ENCODE measurements around the gene PES1.

DNA sequence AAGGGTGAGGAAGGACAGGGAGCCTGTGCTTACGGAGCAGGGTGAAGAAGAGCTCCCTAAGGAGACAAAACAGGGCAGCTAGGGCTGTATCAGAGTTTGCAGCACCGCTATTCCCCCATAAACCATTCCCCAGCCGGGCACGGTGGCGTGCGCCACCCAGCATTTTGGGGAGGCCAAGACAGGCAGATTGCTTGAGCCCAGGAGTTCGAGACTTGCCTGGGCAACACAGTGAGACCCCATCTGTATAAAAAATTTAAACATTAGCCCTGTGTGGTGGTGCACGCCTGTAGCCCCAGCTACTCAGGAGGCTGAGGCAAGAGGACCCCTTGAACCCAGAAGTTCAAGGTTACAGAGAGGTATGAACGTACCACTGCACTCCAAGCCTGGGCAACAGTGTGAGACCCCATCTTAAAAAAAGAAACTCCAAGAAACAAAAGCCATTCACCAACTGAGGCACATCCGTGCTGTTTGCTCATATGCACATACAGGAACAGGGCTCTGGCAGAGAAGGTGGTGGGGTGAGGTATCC, 22.0 kb downstream of the PES1 start:
- TF ChIP-seq POLR2A (IDR thresholded peaks at IDR 0.05; ENCODE audit: borderline replicate concordance, extremely low read depth, insufficient read depth, insufficient read length) = no peak
- no peak for TF ChIP-seq YY1 (IDR thresholded peaks at IDR 0.05; ENCODE audit: extremely low read depth, insufficient replicate concordance, low read depth, low read length)
- TF ChIP-seq, protein P1, sequence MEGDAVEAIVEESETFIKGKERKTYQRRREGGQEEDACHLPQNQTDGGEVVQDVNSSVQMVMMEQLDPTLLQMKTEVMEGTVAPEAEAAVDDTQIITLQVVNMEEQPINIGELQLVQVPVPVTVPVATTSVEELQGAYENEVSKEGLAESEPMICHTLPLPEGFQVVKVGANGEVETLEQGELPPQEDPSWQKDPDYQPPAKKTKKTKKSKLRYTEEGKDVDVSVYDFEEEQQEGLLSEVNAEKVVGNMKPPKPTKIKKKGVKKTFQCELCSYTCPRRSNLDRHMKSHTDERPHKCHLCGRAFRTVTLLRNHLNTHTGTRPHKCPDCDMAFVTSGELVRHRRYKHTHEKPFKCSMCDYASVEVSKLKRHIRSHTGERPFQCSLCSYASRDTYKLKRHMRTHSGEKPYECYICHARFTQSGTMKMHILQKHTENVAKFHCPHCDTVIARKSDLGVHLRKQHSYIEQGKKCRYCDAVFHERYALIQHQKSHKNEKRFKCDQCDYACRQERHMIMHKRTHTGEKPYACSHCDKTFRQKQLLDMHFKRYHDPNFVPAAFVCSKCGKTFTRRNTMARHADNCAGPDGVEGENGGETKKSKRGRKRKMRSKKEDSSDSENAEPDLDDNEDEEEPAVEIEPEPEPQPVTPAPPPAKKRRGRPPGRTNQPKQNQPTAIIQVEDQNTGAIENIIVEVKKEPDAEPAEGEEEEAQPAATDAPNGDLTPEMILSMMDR (IDR thresholded peaks at IDR 0.05 in 2 of 3, conservative IDR thresholded peaks at IDR 0.05 in 1 of 3; ENCODE audit: borderline replicate concordance in 1 of 3, insufficient read depth in 1 of 3, low read depth in 2 of 3, low read length in 2 of 3) = no peak
- TF ChIP-seq, protein P2, sequence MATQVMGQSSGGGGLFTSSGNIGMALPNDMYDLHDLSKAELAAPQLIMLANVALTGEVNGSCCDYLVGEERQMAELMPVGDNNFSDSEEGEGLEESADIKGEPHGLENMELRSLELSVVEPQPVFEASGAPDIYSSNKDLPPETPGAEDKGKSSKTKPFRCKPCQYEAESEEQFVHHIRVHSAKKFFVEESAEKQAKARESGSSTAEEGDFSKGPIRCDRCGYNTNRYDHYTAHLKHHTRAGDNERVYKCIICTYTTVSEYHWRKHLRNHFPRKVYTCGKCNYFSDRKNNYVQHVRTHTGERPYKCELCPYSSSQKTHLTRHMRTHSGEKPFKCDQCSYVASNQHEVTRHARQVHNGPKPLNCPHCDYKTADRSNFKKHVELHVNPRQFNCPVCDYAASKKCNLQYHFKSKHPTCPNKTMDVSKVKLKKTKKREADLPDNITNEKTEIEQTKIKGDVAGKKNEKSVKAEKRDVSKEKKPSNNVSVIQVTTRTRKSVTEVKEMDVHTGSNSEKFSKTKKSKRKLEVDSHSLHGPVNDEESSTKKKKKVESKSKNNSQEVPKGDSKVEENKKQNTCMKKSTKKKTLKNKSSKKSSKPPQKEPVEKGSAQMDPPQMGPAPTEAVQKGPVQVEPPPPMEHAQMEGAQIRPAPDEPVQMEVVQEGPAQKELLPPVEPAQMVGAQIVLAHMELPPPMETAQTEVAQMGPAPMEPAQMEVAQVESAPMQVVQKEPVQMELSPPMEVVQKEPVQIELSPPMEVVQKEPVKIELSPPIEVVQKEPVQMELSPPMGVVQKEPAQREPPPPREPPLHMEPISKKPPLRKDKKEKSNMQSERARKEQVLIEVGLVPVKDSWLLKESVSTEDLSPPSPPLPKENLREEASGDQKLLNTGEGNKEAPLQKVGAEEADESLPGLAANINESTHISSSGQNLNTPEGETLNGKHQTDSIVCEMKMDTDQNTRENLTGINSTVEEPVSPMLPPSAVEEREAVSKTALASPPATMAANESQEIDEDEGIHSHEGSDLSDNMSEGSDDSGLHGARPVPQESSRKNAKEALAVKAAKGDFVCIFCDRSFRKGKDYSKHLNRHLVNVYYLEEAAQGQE (IDR thresholded peaks at IDR 0.05; ENCODE audit: low read depth) = no peak
- no peak for TF ChIP-seq CEBPB (IDR thresholded peaks at IDR 0.05; ENCODE audit: low read depth)
- TF ChIP-seq RAD21 (IDR thresholded peaks at IDR 0.05; ENCODE audit: low read depth) = no peak
- no peak for TF ChIP-seq EGR1 (IDR thresholded peaks at IDR 0.05; ENCODE audit: low read depth)
- TF ChIP-seq TCF7L2 (IDR thresholded peaks at IDR 0.05; ENCODE audit: borderline replicate concordance, extremely low read depth, insufficient read depth, insufficient read length) = no peak
- TF ChIP-seq SP1 (IDR thresholded peaks at IDR 0.05; ENCODE audit: low read depth) = no peak
- TF ChIP-seq SRF (IDR thresholded peaks at IDR 0.05; ENCODE audit: low read depth) = no peak
- no peak for TF ChIP-seq CBX3 (IDR thresholded peaks at IDR 0.05; ENCODE audit: low read depth)
- no peak for TF ChIP-seq EZH2phosphoT487 (IDR thresholded peaks at IDR 0.05; ENCODE audit: borderline replicate concordance)
- TF ChIP-seq, protein P3, sequence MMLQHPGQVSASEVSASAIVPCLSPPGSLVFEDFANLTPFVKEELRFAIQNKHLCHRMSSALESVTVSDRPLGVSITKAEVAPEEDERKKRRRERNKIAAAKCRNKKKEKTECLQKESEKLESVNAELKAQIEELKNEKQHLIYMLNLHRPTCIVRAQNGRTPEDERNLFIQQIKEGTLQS (IDR thresholded peaks at IDR 0.05) = no peak

Data from HCT116 (cell line).